K562 (cell line): ENCODE data around the gene NHS. TPM values are rescaled to one million over a fixed set of nuclear protein-coding genes. Genes with fewer than 3 reads are reported as not detected.

Experiments
- ATAC-seq: fragments of 200-7000 bp; cut with Tn5 transposase; 3 replicates; pipeline ENCODE4 v1.9.1; 2020; ENCODE audit warnings: moderate library complexity
- BruUV-seq: library from RNA; stranded (reverse); fragments of 400-500 nt; replicated peaks from 2 replicates; lab custom pipeline; 2021; lab: Mats Ljungman, UMichigan
- CTCF ChIA-PET: fragments of 300-600 bp; formaldehyde crosslinking; extraction: SDS; loops from one replicate; lab custom pipeline; 2021; ENCODE audit warnings: low intra/inter-chr PET ratio; lab: Yijun Ruan, JAX
- POLR2A ChIA-PET: fragments of 300-600, 350-650 bp; sonication (Branson Sonifier 250); formaldehyde crosslinking; extraction: SDS; loops from one replicate; lab custom pipeline; 2021; ENCODE audit warnings: antibody characterized with exemption, inconsistent platforms; lab: Yijun Ruan, JAX
- DNase-seq, 4 experiments: peaks; one replicate each; pipeline versions ENCODE4 v3.0.0 to v3.0.0-alpha.2; 2011 to 2018; ENCODE audit warnings: low spot score in 3 of 4, mixed read lengths in 3 of 4; ENCODE audit errors: extremely low read depth in 1 of 4
- FAIRE-seq: peaks from 2 replicates; lab custom pipeline; 2011; peaks lifted over from hg19 to GRCh38; lab: Jason Lieb, UNC
- H2AFZ ChIP-seq: 2 replicates; pipeline ENCODE4 v1.6.0; 2011; ENCODE audit warnings: low read depth, low read length, control low read depth, inconsistent platforms
- H3K27ac ChIP-seq: fragments of 200-600 bp; 3 replicates; pipeline ENCODE4 v1.8.0; 2011; ENCODE audit warnings: low read depth, mild to moderate bottlenecking, control low read depth, inconsistent platforms, low read length, moderate library complexity, mixed read lengths; ENCODE audit errors: extremely low read depth
- H3K27me3 ChIP-seq, 2 experiments: fragments of 300-600 bp in 1 of 2; 2 replicates in 1 of 2; 3 replicates in 1 of 2; pipeline versions ENCODE4 v1.6.0 to v1.8.0; 2011; ENCODE audit warnings: inconsistent platforms in 2 of 2, low read length in 2 of 2, mild to moderate bottlenecking in 1 of 2, mixed read lengths in 1 of 2, moderate library complexity in 1 of 2; ENCODE audit not compliant: control insufficient read depth in 2 of 2, insufficient read depth in 2 of 2
- H3K36me3 ChIP-seq: fragments of 300-600 bp; 3 replicates; pipeline ENCODE4 v1.8.0; 2011; ENCODE audit warnings: mild to moderate bottlenecking, low read length, inconsistent platforms; ENCODE audit not compliant: control insufficient read depth, insufficient read depth
- H3K4me1 ChIP-seq, 2 experiments: fragments of 200-600 bp in 1 of 2; replicated peaks in 1 of 2; 2 replicates in 1 of 2; 3 replicates in 1 of 2; pipeline versions ENCODE4 v1.5.1 to v1.8.0; 2011; ENCODE audit warnings: inconsistent platforms in 2 of 2, low read length in 2 of 2, mild to moderate bottlenecking in 1 of 2, mixed read lengths in 1 of 2, moderate library complexity in 1 of 2; ENCODE audit not compliant: control insufficient read depth in 2 of 2, insufficient read depth in 2 of 2
- H3K4me2 ChIP-seq: 2 replicates; pipeline ENCODE4 v1.6.1; 2011; ENCODE audit warnings: low read length, control low read depth, inconsistent platforms, mixed read lengths; ENCODE audit not compliant: insufficient read depth
- H3K4me3 ChIP-seq: fragments of 200-600 bp; sonication (generic), shearing (Covaris generic); 2 replicates; pipeline ENCODE4 v1.5.1; 2016; ENCODE audit warnings: control low read depth, inconsistent platforms
- H3K79me2 ChIP-seq: fragments of 200-600 bp; 3 replicates; pipeline ENCODE4 v1.8.0; 2011; ENCODE audit warnings: low read length, inconsistent platforms; ENCODE audit not compliant: control insufficient read depth, insufficient read depth
- H3K9ac ChIP-seq, 2 experiments: 2 replicates each; pipeline versions ENCODE4 v1.6.0 to v1.6.1; 2011; ENCODE audit warnings: low read depth in 2 of 2, low read length in 2 of 2, control low read depth in 1 of 2, inconsistent platforms in 1 of 2, mild to moderate bottlenecking in 1 of 2, mixed read lengths in 1 of 2; ENCODE audit not compliant: insufficient read depth in 1 of 2
- H3K9me1 ChIP-seq: one replicate; pipeline ENCODE4 v1.6.0; 2011; ENCODE audit warnings: inconsistent platforms, mild to moderate bottlenecking, low read length, moderate library complexity; ENCODE audit not compliant: control insufficient read depth, insufficient read depth
- H3K9me3 ChIP-seq: replicated peaks from 2 replicates; pipeline ENCODE4 v1.5.1; 2011; ENCODE audit warnings: low read depth, low read length, inconsistent platforms; ENCODE audit not compliant: control insufficient read depth, insufficient read depth
- H4K20me1 ChIP-seq: replicated peaks from 2 replicates; pipeline ENCODE4 v1.6.1; 2011; ENCODE audit warnings: low read length, inconsistent platforms, mixed read lengths; ENCODE audit not compliant: control insufficient read depth, insufficient read depth
- ATF3 ChIP-seq, 2 experiments: fragments of 450-650 bp in 1 of 2; sonication (generic) in 1 of 2; formaldehyde crosslinking in 1 of 2; IDR thresholded peaks in 1 of 2; conservative IDR thresholded peaks in 1 of 2; 2 replicates each; pipeline versions ENCODE4 v1.6.1 to v1.8.1; 2016 to 2023; ENCODE audit warnings: mild to moderate bottlenecking in 2 of 2, moderate library complexity in 2 of 2, inconsistent platforms in 1 of 2, missing genetic modification reagents in 1 of 2
- CBX2 ChIP-seq: fragments of 200-600 bp; sonication (generic); IDR thresholded peaks from one replicate; pipeline ENCODE4 v1.6.1; 2012; ENCODE audit warnings: mild to moderate bottlenecking, low read length, inconsistent platforms; ENCODE audit not compliant: insufficient read depth, poor library complexity, severe bottlenecking
- CEBPG ChIP-seq, 3 experiments: fragments of 200-800 bp in 1 of 3; sonication (Bioruptor generic) in 1 of 3; sonication (generic) in 1 of 3; formaldehyde crosslinking in 1 of 3; IDR thresholded peaks in 2 of 3; conservative IDR thresholded peaks in 1 of 3; 2 replicates each; pipeline versions ENCODE4 v1.6.1 to v1.8.0; 2016 to 2022; ENCODE audit warnings: missing compliant biosample characterization in 2 of 3, missing genetic modification characterization in 2 of 3, mild to moderate bottlenecking in 1 of 3, missing genetic modification reagents in 1 of 3
- FOXJ2 ChIP-seq: fragments of 200-800 bp; sonication (Bioruptor generic); IDR thresholded peaks from 2 replicates; pipeline ENCODE4 v1.6.1; 2016; ENCODE audit warnings: missing genetic modification characterization, missing compliant biosample characterization
- GTF2E2 ChIP-seq: fragments of 200-800 bp; sonication (Bioruptor generic); IDR thresholded peaks from 2 replicates; pipeline ENCODE4 v1.6.1; 2016; ENCODE audit warnings: missing genetic modification characterization, missing compliant biosample characterization
- KAT8 ChIP-seq: fragments of 450-650 bp; IDR thresholded peaks from 2 replicates; pipeline ENCODE4 v1.6.1; 2016; ENCODE audit warnings: low read depth, mild to moderate bottlenecking
- KDM1A ChIP-seq, 2 experiments: fragments of 450-650 bp; IDR thresholded peaks; 2 replicates each; pipeline ENCODE4 v1.6.1; 2016; ENCODE audit warnings: mild to moderate bottlenecking in 2 of 2
- MCM5 ChIP-seq: fragments of 450-650 bp; IDR thresholded peaks from 2 replicates; pipeline ENCODE4 v1.6.1; 2016; ENCODE audit warnings: low read depth
- PCBP2 ChIP-seq: fragments of 200-400 bp; formaldehyde crosslinking; IDR thresholded peaks from 2 replicates; pipeline ENCODE4 v1.6.1; 2018; ENCODE audit warnings: low read length, low read depth, mild to moderate bottlenecking, moderate library complexity; ENCODE audit not compliant: poor library complexity, severe bottlenecking
- POLR3A ChIP-seq: IDR thresholded peaks from 2 replicates; pipeline ENCODE4 v1.6.1; 2011; ENCODE audit warnings: borderline replicate concordance, mild to moderate bottlenecking, moderate library complexity; ENCODE audit not compliant: insufficient read length, insufficient read depth; ENCODE audit errors: extremely low read depth
- POU5F1 ChIP-seq: fragments of 150-350 bp; IDR thresholded peaks from 2 replicates; pipeline ENCODE4 v1.6.1; 2014; ENCODE audit warnings: borderline replicate concordance, low read length, low read depth, mild to moderate bottlenecking; ENCODE audit not compliant: partially characterized antibody
- SFPQ ChIP-seq: fragments of 200-400 bp; formaldehyde crosslinking; IDR thresholded peaks from 2 replicates; pipeline ENCODE4 v1.6.1; 2017; ENCODE audit warnings: mild to moderate bottlenecking, low read depth, low read length, moderate library complexity
- WGBS: fragments of 100-300 bp; shearing (Covaris generic); methylation state at CpG from one replicate; pipeline ENCODE4 v1.1.6; 2016; ENCODE audit warnings: low coverage, mixed read lengths; ENCODE audit not compliant: insufficient coverage; ENCODE audit errors: missing lambda C conversion rate; 5-methylcytosine and 5-hydroxymethylcytosine counted together
- in situ Hi-C: fragments of 300-500 bp; cut with MboI; formaldehyde crosslinking; loops from 4 replicates; pipeline ENCODE4 v1.15.0; 2018; ENCODE audit warnings: inconsistent platforms, mixed read lengths
- intact Hi-C: fragments of 100-400 bp; cut with micrococcal nuclease; formaldehyde crosslinking; loops from 2 replicates; pipeline ENCODE4 v1.14.2; 2022
- polyA plus RNA-seq, 8 experiments: library from polyadenylated mRNA; depleted of rRNA in 4 of 8; stranded (reverse) in 5 of 8; unstranded in 3 of 8; fragments of >200 nt; fragmentation: Nextera tagmentation in 2 of 8; fragmentation: Illumina TruSeq in 1 of 8; extraction: Ambion mirVana in 2 of 8; extraction: Trizol in 1 of 8; gene quantifications; 2 replicates each; pipeline versions ENCODE4 v1.2.1 to v1.2.3, GENCODE V29; 2011 to 2014; ENCODE audit warnings: inconsistent platforms in 1 of 8, missing spikeins in 1 of 8
- total RNA-seq, 7 experiments: library from RNA; depleted of rRNA in 6 of 7; stranded (reverse); fragments of >200 nt in 6 of 7; fragmentation: Illumina TruSeq in 2 of 7; extraction: Trizol in 2 of 7; gene quantifications; 2 replicates each; pipeline versions ENCODE4 v1.2.1 to v1.2.3, GENCODE V29; 2011 to 2021; ENCODE audit warnings: low replicate concordance in 1 of 7

The NHS gene
- total and polyA plus RNA-seq, 9 of the 15 experiments (the other 6 are each of a cell fraction or from before 2014, with no cell fraction given) = 0.02 TPM; not detected in 8

GRCh38 chrX:17703201-17703600 is 328.2 kb downstream of the NHS start:
- in situ Hi-C loops (no loop called here), intact Hi-C loops (no loop called here)
- no peak for DNase-seq
- no TSS peak for BruUV-seq
- H3K36me3 ChIP-seq = no peaks in the 10 kb centered on the region
- H3K9me3 ChIP-seq = no peaks in the 10 kb centered on the region
- 0% methylated on average over 2 of the region's 2 CpGs for WGBS
- TF ChIP-seq FOXJ2 = no peak
- no peak for TF ChIP-seq KAT8
- TF ChIP-seq MCM5 = no peak
- TF ChIP-seq KDM1A (IDR thresholded peaks at IDR 0.05) = no peak
- no peak for TF ChIP-seq GTF2E2 (tag)
- no peak for TF ChIP-seq POU5F1
- H4K20me1 ChIP-seq = no peaks in the 10 kb centered on the region
- no peak for FAIRE-seq
- no peak overlapping the region for H2AFZ ChIP-seq
- no peaks in the 10 kb centered on the region for H3K4me1 ChIP-seq
- no peaks in the 10 kb centered on the region for H3K79me2 ChIP-seq
- ChIA-PET CTCF (no interaction called here), POLR2A (no interaction called here)
- H3K4me3 ChIP-seq = no peak overlapping the region
- no peak overlapping the region for H3K4me2 ChIP-seq
- H3K27ac ChIP-seq = no peak overlapping the region
- no peak overlapping the region for H3K9ac ChIP-seq
- H3K27me3 ChIP-seq = no peaks in the 10 kb centered on the region
- H3K9me1 ChIP-seq = no peaks in the 10 kb centered on the region
- no peak for ATAC-seq

- H3K79me2 ChIP-seq = no peaks in the 10 kb centered on the region
- in situ Hi-C loops (no loop called here), intact Hi-C loops (no loop called here)
- H3K36me3 ChIP-seq = no peaks in the 10 kb centered on the region
- POLR2A ChIA-PET = no interaction called here
- H3K9ac ChIP-seq = no peak overlapping the region
- ATAC-seq (no peak), DNase-seq (no peak), FAIRE-seq (no peak)
- no peaks in the 10 kb centered on the region for H3K9me3 ChIP-seq
- H2AFZ ChIP-seq = no peak overlapping the region
- no peaks in the 10 kb centered on the region for H3K9me1 ChIP-seq
- H4K20me1 ChIP-seq = no peaks in the 10 kb centered on the region
- 6% methylated on average over 2 of the region's 2 CpGs for WGBS
- no peak overlapping the region for H3K4me3 ChIP-seq
- CTCF ChIA-PET = no interaction called here
- no peaks in the 10 kb centered on the region for H3K27me3 ChIP-seq
- H3K4me2 ChIP-seq = no peak overlapping the region
- no TSS peak for BruUV-seq
- H3K27ac ChIP-seq = no peak overlapping the region
- H3K4me1 ChIP-seq = no peaks in the 10 kb centered on the region
- no peak for TF ChIP-seq CEBPG (CRISPR knock-in tag; IDR thresholded peaks at IDR 0.05)
- TF ChIP-seq CEBPG (tag; conservative IDR thresholded peaks at IDR 0.05 in 1 of 2, IDR thresholded peaks at IDR 0.05 in 1 of 2) = peak in 1 of 2 experiments; percentile 59; a peak in 2 of 4 replicates
- no peak for TF ChIP-seq SFPQ
- no peak for TF ChIP-seq PCBP2
- TF ChIP-seq ATF3 (IDR thresholded peaks at IDR 0.05) = peak; percentile 22; the same call in 1 of the 2 replicates
- no peak for TF ChIP-seq ATF3 (CRISPR knock-in tag; conservative IDR thresholded peaks at IDR 0.05)
- no peak for TF ChIP-seq POLR3A
- no peak for TF ChIP-seq CBX2
Measured at GRCh38 chrX:17705211-17705610, 330.2 kb downstream of the NHS start.
